H9 (cell line): ENCODE results near the gene CCDC85B. TPM values are rescaled to one million over a fixed set of nuclear protein-coding genes. Genes with fewer than 3 reads are reported as not detected.

Source experiments
- DNase-seq: peaks from one replicate; pipeline ENCODE4 v3.0.0-alpha.2; 2017
- H2AFZ ChIP-seq: one replicate; pipeline ENCODE4 v1.6.1; 2013; ENCODE audit warnings: mild to moderate bottlenecking, low read length, control low read depth, moderate library complexity
- H2AK5ac ChIP-seq: 2 replicates; pipeline ENCODE4 v1.6.1; 2013; ENCODE audit warnings: low read length, control low read depth, mixed read lengths; ENCODE audit not compliant: insufficient read length
- H2BK120ac ChIP-seq: one replicate; pipeline ENCODE4 v1.6.1; 2013; ENCODE audit warnings: low read depth, mild to moderate bottlenecking, low read length, control low read depth, inconsistent platforms; ENCODE audit not compliant: poor library complexity, severe bottlenecking
- H2BK12ac ChIP-seq: 2 replicates; pipeline ENCODE4 v1.6.1; 2013; ENCODE audit warnings: low read length, control low read depth, mixed read lengths, low read depth; ENCODE audit not compliant: insufficient read length
- H2BK15ac ChIP-seq: 2 replicates; pipeline ENCODE4 v1.6.1; 2013; ENCODE audit warnings: low read depth, low read length, control low read depth
- H2BK20ac ChIP-seq: one replicate; pipeline ENCODE4 v1.6.1; 2013; ENCODE audit warnings: low read depth, mild to moderate bottlenecking, low read length, control low read depth, inconsistent platforms; ENCODE audit not compliant: poor library complexity, severe bottlenecking
- H2BK5ac ChIP-seq: 2 replicates; pipeline ENCODE4 v1.6.1; 2013; ENCODE audit warnings: low read length, control low read depth, mixed read lengths; ENCODE audit not compliant: insufficient read length
- H3K14ac ChIP-seq: 2 replicates; pipeline ENCODE4 v1.6.1; 2013; ENCODE audit warnings: low read length, control low read depth; ENCODE audit not compliant: insufficient read depth
- H3K18ac ChIP-seq: 2 replicates; pipeline ENCODE4 v1.6.1; 2013; ENCODE audit warnings: low read depth, mild to moderate bottlenecking, mixed read lengths, low read length, control low read depth; ENCODE audit not compliant: insufficient read length
- H3K23ac ChIP-seq: 2 replicates; pipeline ENCODE4 v1.6.1; 2013; ENCODE audit warnings: low read length, control low read depth, mixed read lengths, low read depth; ENCODE audit not compliant: insufficient read length
- H3K23me2 ChIP-seq: 2 replicates; pipeline ENCODE4 v1.6.1; 2013; ENCODE audit warnings: low read depth, mild to moderate bottlenecking, mixed read lengths, low read length, control low read depth; ENCODE audit not compliant: insufficient read length, poor library complexity, severe bottlenecking
- H3K27ac ChIP-seq: 2 replicates; pipeline ENCODE4 v1.5.1; 2013; ENCODE audit warnings: low read length, control low read depth, mixed read lengths, low read depth; ENCODE audit not compliant: insufficient read length
- H3K27me3 ChIP-seq: 2 replicates; pipeline ENCODE4 v1.6.1; 2013; ENCODE audit warnings: low read length, control low read depth, inconsistent platforms; ENCODE audit not compliant: insufficient read depth
- H3K4ac ChIP-seq: 2 replicates; pipeline ENCODE4 v1.6.1; 2013; ENCODE audit warnings: low read depth, mild to moderate bottlenecking, control low read depth, inconsistent platforms, low read length, moderate library complexity
- H3K4me1 ChIP-seq: 2 replicates; pipeline ENCODE4 v1.6.1; 2013; ENCODE audit warnings: low read length, control low read depth, inconsistent platforms; ENCODE audit not compliant: insufficient read depth
- H3K4me2 ChIP-seq: 2 replicates; pipeline ENCODE4 v1.6.1; 2013; ENCODE audit warnings: low read length, control low read depth, mixed read lengths; ENCODE audit not compliant: insufficient read length, insufficient read depth
- H3K56ac ChIP-seq: 2 replicates; pipeline ENCODE4 v1.6.1; 2013; ENCODE audit warnings: low read depth, mild to moderate bottlenecking, mixed read lengths, low read length, control low read depth; ENCODE audit not compliant: insufficient read length
- H3K79me1 ChIP-seq: 2 replicates; pipeline ENCODE4 v1.6.1; 2013; ENCODE audit warnings: low read depth, mild to moderate bottlenecking, moderate library complexity, low read length, control low read depth, inconsistent platforms; ENCODE audit not compliant: insufficient read depth, poor library complexity, severe bottlenecking
- H3K79me2 ChIP-seq: 2 replicates; pipeline ENCODE4 v1.6.1; 2013; ENCODE audit warnings: low read length, control low read depth, inconsistent platforms; ENCODE audit not compliant: insufficient read depth
- H3K9ac ChIP-seq: 2 replicates; pipeline ENCODE4 v1.6.1; 2013; ENCODE audit warnings: low read length, control low read depth, mixed read lengths; ENCODE audit not compliant: insufficient read length; ENCODE audit errors: extremely low read depth
- H3K9me3 ChIP-seq: one replicate; pipeline ENCODE4 v1.6.1; 2013; ENCODE audit warnings: low read depth, low read length, inconsistent platforms; ENCODE audit not compliant: control insufficient read depth
- H3T11ph ChIP-seq: one replicate; pipeline ENCODE4 v1.6.1; 2013; ENCODE audit warnings: mild to moderate bottlenecking, low read length, control low read depth, inconsistent platforms
- H4K20me1 ChIP-seq: one replicate; pipeline ENCODE4 v1.6.1; 2013; ENCODE audit not compliant: control insufficient read depth, insufficient read length, insufficient read depth
- H4K5ac ChIP-seq: 2 replicates; pipeline ENCODE4 v1.6.1; 2013; ENCODE audit warnings: low read depth, mild to moderate bottlenecking, mixed read lengths, low read length, control low read depth; ENCODE audit not compliant: insufficient read length
- H4K8ac ChIP-seq: replicated peaks from 2 replicates; pipeline ENCODE4 v1.6.1; 2013; ENCODE audit warnings: low read length, control low read depth, mixed read lengths, low read depth; ENCODE audit not compliant: insufficient read length
- H4K91ac ChIP-seq: 2 replicates; pipeline ENCODE4 v1.6.1; 2013; ENCODE audit warnings: low read depth, mild to moderate bottlenecking, moderate library complexity, mixed read lengths, low read length, control low read depth; ENCODE audit not compliant: insufficient read length
- H3K27ac Mint-ChIP-seq, 3 experiments: 2 replicates in 2 of 3; 3 replicates in 1 of 3; pipeline ENCODE4 v1.8.0; 2020 to 2021; ENCODE audit warnings: mixed read lengths in 3 of 3, mild to moderate bottlenecking in 1 of 3, moderate library complexity in 1 of 3
- H3K27me3 Mint-ChIP-seq: 2 replicates; pipeline ENCODE4 v1.8.0; 2021; ENCODE audit warnings: low read depth, mild to moderate bottlenecking, moderate library complexity, mixed read lengths
- H3K36me3 Mint-ChIP-seq, 3 experiments: 2 replicates in 2 of 3; 3 replicates in 1 of 3; pipeline ENCODE4 v1.8.0; 2020 to 2021; ENCODE audit warnings: low read depth in 3 of 3, mixed read lengths in 3 of 3; ENCODE audit not compliant: insufficient read depth in 1 of 3
- H3K4me1 Mint-ChIP-seq, 2 experiments: 2 replicates each; pipeline ENCODE4 v1.8.0; 2020; ENCODE audit warnings: mixed read lengths in 2 of 2
- H3K4me3 Mint-ChIP-seq, 2 experiments: 2 replicates in 1 of 2; 3 replicates in 1 of 2; pipeline ENCODE4 v1.8.0; 2020 to 2021; ENCODE audit warnings: mild to moderate bottlenecking in 2 of 2, mixed read lengths in 2 of 2, moderate library complexity in 1 of 2
- H3K9me3 Mint-ChIP-seq, 2 experiments: 2 replicates in 1 of 2; 3 replicates in 1 of 2; pipeline ENCODE4 v1.8.0; 2020; ENCODE audit warnings: mild to moderate bottlenecking in 2 of 2, mixed read lengths in 2 of 2, moderate library complexity in 1 of 2
- CTCF ChIP-seq: fragments of 200-600 bp; sonication (generic); conservative IDR thresholded peaks from 3 replicates; pipeline ENCODE4 v1.8.0; 2021; ENCODE audit warnings: antibody characterized with exemption, mild to moderate bottlenecking
- WGBS: extraction: QIAGEN DNeasy Blood & Tissue Kit; methylation state at CpG from one replicate; pipeline ENCODE4 v1.1.7; 2013; ENCODE audit warnings: missing lambda C conversion rate, low lambda C conversion rate, mixed read lengths; ENCODE audit not compliant: insufficient read length; ENCODE audit errors: extremely low coverage; 5-methylcytosine and 5-hydroxymethylcytosine counted together
- total RNA-seq: library from RNA; stranded (reverse); gene quantifications from 2 replicates; pipeline ENCODE4 v1.2.1, GENCODE V29; 2021

CCDC85B gene
- total RNA-seq, 1 experiment from 2014 or later: 23.3 TPM

GRCh38 chr11:65896034-65896999 is 5.8 kb downstream of the CCDC85B start:
- H3K4me2 ChIP-seq: no peak overlapping the region
- H3K79me2 ChIP-seq: no peaks in the 10 kb centered on the region

More at GRCh38 chr11:65896034-65896999, 5.8 kb downstream of the CCDC85B start:
- no peak overlapping the region for H3K56ac ChIP-seq
- no peak for DNase-seq
- no peak overlapping the region for H2BK5ac ChIP-seq
- no peaks in the 10 kb centered on the region for H3K9me3 ChIP-seq
- peaks cover 0 to 37% (median 0%) of the 10 kb centered on the region in 3 experiments; a peak in 2 of 7 replicates for H3K36me3 Mint-ChIP-seq
- no peak overlapping the region for H3K27ac Mint-ChIP-seq
- no peak overlapping the region for H3K14ac ChIP-seq
- H2BK120ac ChIP-seq: no peak overlapping the region
- H4K8ac ChIP-seq: no peak overlapping the region
- H3K23me2 ChIP-seq: peaks cover 15% of the 10 kb centered on the region
- H2AK5ac ChIP-seq: no peak overlapping the region
- H3K9me3 Mint-ChIP-seq: no peaks in the 10 kb centered on the region
- H3K4me1 Mint-ChIP-seq: peaks cover 22 to 29% of the 10 kb centered on the region in 2 experiments
- no peak overlapping the region for H4K91ac ChIP-seq
- no peak overlapping the region for H2BK15ac ChIP-seq
- no peak overlapping the region for H3K27ac ChIP-seq
- no peak for TF ChIP-seq CTCF
- no peaks in the 10 kb centered on the region for H3K4me1 ChIP-seq
- H2BK12ac ChIP-seq: no peak overlapping the region
- no peaks in the 10 kb centered on the region for H4K20me1 ChIP-seq
- no peak overlapping the region for H3K23ac ChIP-seq
- no CpG with 5 or more reads among the region's 14 CpGs for WGBS
- H2AFZ ChIP-seq: no peak overlapping the region
- H2BK20ac ChIP-seq: no peak overlapping the region
- no peak overlapping the region for H4K5ac ChIP-seq
- no peak overlapping the region for H3T11ph ChIP-seq
- no peak overlapping the region for H3K4ac ChIP-seq
- H3K27me3 ChIP-seq: peaks cover 8% of the 10 kb centered on the region; the same call in 1 of the 2 replicates
- H3K9ac ChIP-seq: no peak overlapping the region
- 0 out of 5 replicates have a peak overlapping the region, but pooled peaks of 1 of the 2 experiments have one; percentile 19 for H3K4me3 Mint-ChIP-seq
- H3K27me3 Mint-ChIP-seq: peaks cover 37% of the 10 kb centered on the region
- H3K18ac ChIP-seq: no peak overlapping the region
- no peaks in the 10 kb centered on the region for H3K79me1 ChIP-seq
